IPS-18c (cell line): ENCODE measurements around the gene DBP.
"Not testable (repeated sequence)": the region's sequence is repeated elsewhere in the genome, so short reads cannot be mapped to it uniquely, and the experiment has no call there.

Experiments
- H3K4me3 ChIP-seq: 2 replicates; pipeline ENCODE4 v1.7.0; 2013; ENCODE audit warnings: low read depth, mild to moderate bottlenecking, low read length, moderate library complexity; ENCODE audit not compliant: insufficient read depth
- H3K9me3 ChIP-seq: one replicate; pipeline ENCODE4 v1.6.1; 2013; ENCODE audit warnings: mild to moderate bottlenecking, low read length, moderate library complexity; ENCODE audit not compliant: control insufficient read depth, insufficient read depth

The DBP gene

DNA sequence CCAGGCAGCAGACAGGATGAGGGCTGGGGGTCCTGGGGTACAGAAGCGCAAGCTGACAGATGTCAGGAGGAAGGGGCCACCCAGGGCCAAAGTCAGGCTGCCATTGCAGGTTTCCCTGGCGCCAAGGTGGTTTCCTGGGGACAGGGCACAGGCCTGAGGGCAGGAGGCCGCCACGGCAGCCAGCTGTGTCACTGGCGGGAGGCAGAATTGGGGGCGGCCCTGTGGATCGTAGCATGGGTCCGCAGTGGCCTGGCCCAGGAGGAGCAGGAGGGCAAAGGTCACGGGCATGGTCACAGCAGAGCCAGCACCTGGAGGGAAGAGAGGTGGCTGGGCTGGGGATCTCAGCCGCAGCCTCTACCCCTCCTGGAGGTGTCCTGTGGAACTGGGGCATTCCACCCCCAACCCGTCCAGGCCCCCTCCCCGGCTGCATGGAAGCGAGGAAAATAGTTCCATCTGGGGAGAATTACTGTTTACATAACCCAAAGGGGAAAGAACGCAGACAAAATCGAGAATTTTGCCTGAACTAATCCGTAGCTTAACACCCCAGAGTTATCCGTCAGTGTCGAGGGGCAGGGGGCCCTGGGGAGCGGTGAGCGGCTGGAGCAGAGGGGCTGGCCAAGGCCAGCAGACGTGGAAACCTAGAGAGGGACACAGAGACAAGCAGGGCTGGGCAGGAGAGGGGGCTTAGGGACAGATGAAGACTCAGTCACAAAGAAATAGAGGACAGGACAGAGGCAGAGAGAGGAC lies 33.7 kb upstream of the DBP start:
- no peak overlapping the region for H3K4me3 ChIP-seq
- no peaks in the 10 kb centered on the region for H3K9me3 ChIP-seq

DNA sequence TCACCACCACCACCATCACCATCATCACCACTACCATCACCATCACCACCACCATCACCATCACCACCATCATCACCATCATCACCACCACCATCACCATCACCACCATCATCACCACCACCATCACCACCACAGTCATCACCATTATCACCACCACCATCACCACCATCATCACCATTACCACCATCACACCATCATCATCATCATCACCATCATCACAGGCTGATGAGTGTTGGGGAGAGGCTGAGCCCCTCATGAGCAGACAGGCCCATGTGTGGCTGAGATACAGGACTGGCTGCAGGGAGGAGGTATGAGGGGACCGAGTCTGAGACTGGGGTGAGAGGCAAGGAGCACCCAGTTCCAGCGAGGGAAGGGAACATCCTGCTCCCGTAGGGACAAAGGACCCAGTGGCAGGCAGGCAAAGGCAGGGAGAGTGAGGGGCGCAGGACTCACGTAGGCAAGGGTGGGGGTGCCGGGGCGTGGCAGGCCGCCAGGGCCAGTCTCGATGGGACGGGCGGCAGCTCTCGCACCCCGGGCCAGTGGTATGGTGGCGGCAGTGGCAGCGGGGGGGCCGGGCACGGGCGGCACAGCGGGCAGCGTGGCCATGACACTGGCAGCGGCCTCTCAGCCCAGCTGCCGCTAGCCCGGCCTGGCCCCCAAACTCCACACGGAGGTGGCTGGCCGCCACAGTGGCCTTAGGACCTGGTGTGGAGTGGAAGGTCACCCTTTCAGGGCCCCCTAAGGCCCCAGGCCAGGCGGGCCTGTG lies 32.9 kb upstream of the DBP start:
- Histone ChIP-seq H3K4me3 (no peak overlapping the region), H3K9me3 (no peaks in the 10 kb centered on the region)

DNA sequence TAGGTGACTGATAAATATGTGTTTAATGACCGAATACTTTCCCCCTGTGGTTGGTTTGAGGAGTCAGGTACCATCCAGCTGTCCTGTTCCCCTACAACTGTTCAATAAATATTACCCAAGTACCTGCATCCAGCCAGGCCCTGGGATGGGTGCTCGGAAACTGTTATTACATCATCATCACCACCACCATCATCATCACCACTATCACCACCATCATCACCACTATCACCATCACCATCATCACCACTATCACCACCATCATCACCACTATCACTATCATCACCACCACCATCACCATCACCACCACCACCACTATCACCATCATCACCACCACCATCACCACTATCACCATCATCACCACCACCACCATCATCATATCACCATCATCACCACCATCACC lies 31.6 kb upstream of the DBP start:
- Histone ChIP-seq H3K4me3 (no peak overlapping the region), H3K9me3 (no peaks in the 10 kb centered on the region)

DNA sequence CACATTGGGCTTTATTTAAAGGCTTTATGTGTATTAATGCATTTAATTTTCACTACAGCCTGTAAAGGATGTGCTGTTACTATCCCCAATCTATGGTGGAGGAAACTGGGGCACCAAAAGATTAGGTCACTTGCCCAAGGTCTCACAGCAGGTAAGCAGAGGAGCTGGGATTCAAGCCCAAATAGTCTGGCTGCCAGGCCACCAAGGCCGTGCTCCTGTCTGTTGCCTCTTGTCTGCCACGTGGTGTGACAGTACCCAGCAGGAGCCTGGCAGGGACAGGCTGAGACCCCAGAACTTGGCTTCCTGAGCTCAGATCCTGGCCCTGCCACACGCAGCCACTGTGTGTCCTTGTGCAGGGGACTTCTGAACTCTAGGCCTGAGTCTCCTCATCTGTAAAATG lies 31.2 kb upstream of the DBP start:
- no peaks in the 10 kb centered on the region for H3K9me3 ChIP-seq
- no peak overlapping the region for H3K4me3 ChIP-seq

DNA sequence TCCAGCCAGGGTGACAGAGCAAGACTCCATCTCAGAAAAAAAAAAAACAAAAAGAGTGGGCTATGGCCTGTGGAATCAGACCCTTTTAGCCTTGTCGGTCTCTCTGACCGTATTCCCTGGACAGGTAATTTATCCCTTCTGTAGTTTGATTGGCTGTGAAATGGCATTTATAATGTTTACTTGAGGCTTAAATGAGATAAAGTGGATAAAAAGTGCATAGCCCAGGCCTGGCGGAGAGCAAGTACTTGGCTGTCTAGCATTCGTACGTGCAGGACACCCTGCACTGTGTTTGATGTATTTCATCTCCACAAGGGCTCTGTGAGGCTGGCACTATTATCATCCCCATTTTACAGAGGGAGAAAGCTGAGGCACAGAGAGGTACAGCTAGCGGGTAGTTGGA lies 28.6 kb upstream of the DBP start:
- Histone ChIP-seq H3K4me3 (no peak overlapping the region), H3K9me3 (no peaks in the 10 kb centered on the region)

DNA sequence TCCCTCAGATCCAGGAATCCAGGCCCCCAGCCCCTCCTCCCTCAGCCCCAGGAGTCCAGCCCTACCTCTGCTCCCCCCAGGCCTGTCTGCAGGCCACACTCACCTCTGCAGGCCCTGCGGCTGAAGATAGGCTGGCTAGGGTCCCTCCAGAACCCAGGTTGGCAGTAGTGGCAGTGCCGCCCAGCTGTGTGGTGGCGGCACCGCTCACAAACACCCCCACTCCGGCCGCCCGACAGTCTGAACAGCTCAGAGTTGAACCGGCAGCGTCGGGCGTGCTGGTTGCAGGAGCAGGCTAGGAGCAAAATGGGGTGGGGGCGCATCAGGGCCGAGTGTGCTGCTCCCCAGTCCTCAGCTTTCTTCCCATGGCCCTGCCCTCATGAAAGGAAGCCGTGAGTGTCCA lies 27.3 kb upstream of the DBP start:
- Histone ChIP-seq H3K9me3 (no peaks in the 10 kb centered on the region), H3K4me3 (no peak overlapping the region)

DNA sequence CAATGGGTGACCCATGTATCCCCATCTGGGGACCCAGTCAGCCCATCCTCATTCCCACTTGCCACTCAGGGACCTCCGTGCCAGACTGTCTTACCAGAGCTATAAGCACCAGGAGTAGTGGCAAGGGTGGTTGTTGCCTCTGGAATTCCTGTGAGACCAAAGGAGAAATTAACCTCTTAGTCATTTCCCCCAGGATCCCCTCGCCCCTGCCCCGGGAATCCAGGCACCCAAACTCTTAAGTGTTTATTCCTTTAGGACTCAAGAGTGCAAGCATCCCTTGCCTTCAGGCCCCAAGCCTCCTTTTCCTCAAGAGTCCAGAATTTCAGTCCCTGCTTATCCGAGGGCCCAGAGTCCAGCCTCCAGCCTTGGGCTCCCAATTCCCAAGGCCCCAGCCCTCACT lies 26.5 kb upstream of the DBP start:
- Histone ChIP-seq H3K4me3 (no peak overlapping the region), H3K9me3 (no peaks in the 10 kb centered on the region)

DNA sequence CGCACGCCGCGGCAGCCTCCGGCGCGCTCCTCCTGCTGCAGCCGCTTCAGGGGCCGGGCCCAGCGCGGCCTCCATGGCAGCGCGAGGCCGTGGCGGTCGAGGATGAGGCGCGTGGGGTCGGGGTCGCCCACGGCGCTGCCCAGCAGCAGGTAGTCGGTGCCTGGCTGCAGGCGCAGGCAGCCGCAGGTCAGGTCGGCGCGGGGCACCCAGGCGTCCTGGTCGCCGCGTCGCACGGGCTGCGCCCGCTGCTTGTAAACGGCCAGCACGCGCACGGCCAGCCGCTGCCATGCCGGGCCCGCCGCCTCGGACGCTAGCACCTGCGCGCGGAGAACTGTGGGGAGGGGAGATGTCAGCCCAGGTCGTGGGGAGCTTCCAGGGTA lies 24.5 kb upstream of the DBP start:
- Histone ChIP-seq H3K4me3 (no peak overlapping the region), H3K9me3 (no peaks in the 10 kb centered on the region)

DNA sequence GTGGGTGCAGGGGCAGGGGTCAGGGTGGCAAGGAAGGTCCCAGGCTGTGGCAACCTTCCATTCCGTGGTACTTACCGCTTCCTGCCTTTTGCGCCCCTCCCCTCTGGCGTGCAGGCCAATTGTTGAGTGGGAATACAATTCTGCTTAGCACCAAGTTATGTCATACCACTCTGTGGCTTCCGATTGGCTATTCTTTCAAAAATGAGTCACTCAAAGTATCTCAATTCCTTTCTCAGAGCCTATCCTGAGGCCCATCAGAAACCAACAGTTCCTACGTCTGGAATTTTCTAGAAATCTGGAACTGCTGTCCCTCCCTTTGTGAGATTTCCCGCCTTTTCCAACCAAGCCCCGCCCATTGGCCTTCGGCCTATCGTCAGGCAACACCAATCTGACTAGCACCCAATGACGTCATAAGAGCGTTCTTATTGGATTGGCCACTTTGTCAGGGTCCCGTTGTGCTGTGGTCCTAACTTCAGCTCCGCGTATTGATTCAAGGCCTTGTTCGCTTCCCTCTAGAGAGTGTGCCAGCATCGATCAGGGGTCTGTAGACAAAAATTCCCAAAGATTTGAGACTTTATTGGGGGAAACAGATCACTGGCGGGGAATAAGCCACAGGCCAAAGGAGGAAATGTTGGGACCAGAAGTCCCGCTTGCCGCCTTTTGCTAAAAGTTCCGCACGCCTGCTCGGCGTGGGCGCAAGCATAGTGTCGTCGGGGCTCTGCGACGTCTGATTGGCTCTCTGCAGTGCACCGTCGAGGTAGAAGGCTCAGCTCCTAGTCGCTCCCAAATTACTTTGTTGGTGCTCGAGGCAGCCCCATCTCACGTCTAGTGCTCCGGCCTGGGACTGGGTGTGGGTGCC lies 23.9 kb upstream of the DBP start:
- Histone ChIP-seq H3K4me3 (no peak overlapping the region), H3K9me3 (no peaks in the 10 kb centered on the region)

DNA sequence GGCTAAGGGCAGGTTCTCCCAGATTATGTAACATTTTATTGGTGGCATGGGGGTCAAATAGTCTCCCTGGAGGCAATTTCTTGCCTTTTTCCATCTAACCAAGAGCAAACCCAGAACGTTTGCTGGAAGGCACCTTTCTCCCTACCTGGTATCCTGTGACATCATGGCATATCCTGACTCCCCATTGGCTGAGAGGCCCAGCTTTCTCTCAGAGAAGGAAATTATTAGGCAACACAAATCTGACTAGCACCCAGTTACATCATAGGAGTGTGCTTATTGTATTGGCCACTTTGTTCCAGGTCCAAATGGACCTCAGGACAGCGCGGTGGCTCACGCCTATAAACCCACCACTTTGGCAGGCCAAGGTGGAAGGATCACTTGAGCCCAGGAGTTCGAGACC lies 22.6 kb upstream of the DBP start:
- no peaks in the 10 kb centered on the region for H3K9me3 ChIP-seq
- no peak overlapping the region for H3K4me3 ChIP-seq

DNA sequence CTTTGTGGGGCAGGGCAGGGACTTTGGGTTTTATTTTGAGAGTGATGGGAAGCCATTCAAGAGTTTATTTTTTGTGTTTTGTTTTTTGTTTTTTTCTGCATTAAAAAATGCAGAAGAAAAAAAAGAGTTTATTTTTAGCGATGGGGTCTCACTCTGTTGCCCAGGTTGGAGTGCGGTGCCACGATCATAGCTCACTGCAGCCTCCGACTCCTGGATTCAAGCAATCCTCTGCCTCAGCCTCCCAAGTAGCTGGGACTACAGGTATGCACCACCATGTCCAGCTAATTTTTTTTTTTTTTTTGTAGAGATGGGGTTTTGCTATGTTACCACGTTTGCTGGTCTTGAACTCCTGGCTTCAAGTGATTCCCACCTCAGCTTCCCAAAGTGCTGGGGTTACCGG lies 21.3 kb upstream of the DBP start:
- H3K4me3 ChIP-seq = no peak overlapping the region

DNA sequence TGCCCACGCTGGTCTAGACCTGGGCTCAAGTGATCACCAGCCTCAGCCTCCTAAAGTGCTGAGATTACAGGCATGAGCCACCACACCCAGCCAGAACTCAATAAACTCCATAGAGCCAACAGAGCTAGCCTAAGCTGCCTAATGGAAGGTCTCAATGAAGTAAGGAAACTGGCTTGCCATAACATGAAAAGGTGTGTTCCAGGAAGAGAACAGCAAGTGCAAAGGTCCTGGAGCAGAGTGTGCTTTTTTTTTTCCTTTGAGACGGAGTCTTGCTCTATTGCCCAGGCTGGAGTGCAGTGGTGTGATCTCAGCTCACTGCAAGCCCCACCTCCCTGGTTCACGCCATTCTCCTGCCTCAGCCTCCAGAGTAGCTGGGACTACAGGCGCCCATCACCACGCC lies 20.6 kb upstream of the DBP start:
- H3K4me3 ChIP-seq, H3K9me3 ChIP-seq: not testable (repeated sequence)

More for the DNA sequence above, 21.3 kb upstream of the DBP start:
- no peaks in the 10 kb centered on the region for H3K9me3 ChIP-seq

DNA sequence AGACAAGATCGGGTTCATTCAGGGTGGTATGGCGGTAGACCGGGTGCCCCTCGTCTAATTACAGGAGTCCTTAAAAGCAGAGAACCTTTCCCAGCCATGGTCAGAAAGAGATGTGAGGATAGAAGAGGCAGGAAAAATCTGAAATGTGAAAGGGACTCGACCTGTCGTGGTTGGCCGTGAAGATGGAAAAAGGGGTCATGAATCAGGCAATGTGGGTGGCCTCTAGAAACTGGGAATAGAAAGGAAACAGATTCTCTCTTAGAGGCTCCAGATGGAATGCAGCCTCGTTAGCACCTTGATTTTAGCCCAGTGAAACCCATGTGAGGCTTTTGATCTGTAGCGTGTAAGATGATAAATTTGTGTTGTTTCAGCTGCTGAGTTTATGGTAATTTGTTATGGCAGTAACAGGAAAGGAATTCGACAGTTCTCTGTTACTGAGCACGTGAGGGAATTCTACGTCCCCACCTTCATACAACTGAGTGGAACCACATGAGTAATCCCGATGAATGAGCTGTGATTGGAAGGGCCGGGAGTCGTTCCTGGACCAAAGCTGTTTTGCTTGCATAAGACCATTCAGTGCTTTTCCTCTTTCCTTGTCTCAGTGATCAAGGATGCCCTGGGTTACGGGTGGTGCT lies 19.8 kb upstream of the DBP start:
- H3K4me3 ChIP-seq = no peak overlapping the region
- H3K9me3 ChIP-seq = no peaks in the 10 kb centered on the region

DNA sequence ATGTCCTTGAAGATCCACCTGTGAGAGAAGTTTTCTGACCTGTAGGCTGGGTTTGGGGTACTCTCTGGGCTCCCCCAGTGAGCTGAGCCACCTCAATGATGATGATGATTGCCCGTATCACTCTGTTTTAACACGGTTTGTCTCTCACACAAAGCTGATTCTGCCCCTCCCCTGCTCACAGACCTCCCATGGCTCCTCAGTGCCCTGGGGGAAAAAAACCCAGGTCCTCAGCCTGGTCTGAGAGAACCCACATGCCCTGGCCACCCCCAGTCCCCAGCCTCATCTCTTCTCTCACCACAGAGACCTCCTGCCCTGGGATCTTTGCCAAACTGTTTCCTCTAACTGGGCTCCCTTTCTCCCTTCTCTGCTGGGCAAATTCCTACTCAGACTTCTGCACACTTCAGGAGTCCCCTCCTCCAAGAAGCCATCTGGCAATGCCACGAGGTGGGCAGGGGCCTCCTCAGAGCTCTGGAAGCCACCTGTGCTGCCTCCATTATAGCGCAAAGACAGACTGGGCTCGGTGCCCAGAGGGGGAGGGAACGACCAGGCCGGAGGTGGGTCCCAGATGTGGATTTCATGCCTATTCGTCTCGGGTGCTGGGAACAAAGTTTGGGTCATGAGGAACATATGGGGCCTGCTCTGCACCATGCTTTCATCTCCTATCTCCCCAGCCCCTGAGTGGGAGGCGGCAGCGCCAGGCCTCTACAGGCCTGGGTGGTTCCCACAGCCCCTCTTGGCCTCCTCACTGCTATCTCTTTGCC lies 17.3 kb upstream of the DBP start:
- H3K4me3 ChIP-seq = no peak overlapping the region
- H3K9me3 ChIP-seq = no peaks in the 10 kb centered on the region

DNA sequence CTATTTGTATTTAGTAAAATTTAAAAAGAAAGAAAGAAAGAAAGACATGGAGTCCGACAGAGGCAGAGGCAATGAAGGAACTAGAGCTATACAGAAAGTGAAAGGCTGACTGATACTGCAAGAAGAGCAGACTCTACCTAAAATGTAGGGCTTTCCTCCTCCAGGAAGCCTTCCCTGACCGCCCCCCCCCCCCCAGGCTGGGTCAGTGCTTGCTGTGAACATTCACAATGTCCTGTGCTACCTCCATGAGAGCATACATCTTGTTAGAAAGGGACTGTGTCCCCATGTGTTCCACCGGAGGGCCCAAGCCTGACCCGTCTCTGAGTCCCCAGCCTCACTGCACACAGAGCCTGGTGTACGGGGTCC lies 14.5 kb upstream of the DBP start:
- H3K9me3 ChIP-seq = no peaks in the 10 kb centered on the region
- no peak overlapping the region for H3K4me3 ChIP-seq

DNA sequence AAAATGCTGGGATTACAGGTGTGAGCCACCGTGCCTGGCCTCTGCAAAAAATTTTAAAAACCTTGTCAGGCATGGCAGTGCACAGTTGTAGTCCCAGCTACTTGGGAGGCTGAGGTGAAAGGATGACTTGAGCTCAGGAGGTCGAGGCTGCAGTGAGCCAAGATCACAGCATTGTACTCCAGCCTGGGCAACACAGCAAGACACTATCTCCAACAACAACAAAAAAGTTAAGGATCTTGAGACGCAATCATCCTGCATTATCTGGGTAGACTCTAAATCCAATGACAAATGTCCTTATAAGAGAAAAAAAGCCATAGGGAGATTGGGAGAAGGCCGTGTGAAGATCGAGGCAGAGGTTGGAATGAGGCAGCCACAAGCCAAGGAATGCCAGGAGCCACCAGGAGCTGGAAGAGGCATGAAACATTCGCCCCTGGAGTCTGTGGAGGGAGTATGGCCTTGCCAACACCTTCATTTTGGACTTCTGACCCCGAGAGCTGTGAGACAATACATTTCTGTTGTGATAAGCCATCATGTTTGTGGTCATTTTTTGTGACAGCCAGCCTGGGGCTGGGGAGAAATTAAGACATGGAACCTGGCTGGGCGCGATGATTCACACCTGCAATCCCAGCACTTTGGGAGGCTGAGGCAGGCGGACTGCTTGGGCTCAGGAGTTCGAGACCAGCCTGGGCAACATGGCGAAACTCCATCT lies 13.9 kb upstream of the DBP start:
- Histone ChIP-seq H3K9me3 (no peaks in the 10 kb centered on the region), H3K4me3 (no peak overlapping the region)
